Chondrocyte (in vitro differentiated cells): ENCODE data around the gene SCAPER. TPM values are rescaled to one million over a fixed set of nuclear protein-coding genes. Genes with fewer than 3 reads are reported as not detected.

Experiments
- DNase-seq: peaks from one replicate; pipeline ENCODE4 v3.0.0; 2021; ENCODE audit warnings: mixed read lengths, low spot score
- H3K27ac Mint-ChIP-seq: one replicate; pipeline ENCODE4 v1.8.0; 2021; ENCODE audit warnings: mild to moderate bottlenecking, moderate library complexity, mixed read lengths; ENCODE audit not compliant: unreplicated experiment
- H3K27me3 Mint-ChIP-seq: 2 replicates; pipeline ENCODE4 v1.8.0; 2021; ENCODE audit warnings: low read depth, mixed read lengths
- H3K36me3 Mint-ChIP-seq: 2 replicates; pipeline ENCODE4 v1.8.0; 2021; ENCODE audit warnings: low read depth, mixed read lengths
- H3K4me1 Mint-ChIP-seq: 2 replicates; pipeline ENCODE4 v1.8.0; 2021; ENCODE audit warnings: low read depth, mild to moderate bottlenecking, mixed read lengths
- H3K4me3 Mint-ChIP-seq: one replicate; pipeline ENCODE4 v1.8.0; 2021; ENCODE audit warnings: mild to moderate bottlenecking, moderate library complexity, mixed read lengths; ENCODE audit not compliant: unreplicated experiment
- H3K9me3 Mint-ChIP-seq: 2 replicates; pipeline ENCODE4 v1.8.0; 2021; ENCODE audit warnings: low read depth, mixed read lengths
- CTCF ChIP-seq: fragments of 200-600 bp; sonication (generic); IDR thresholded peaks from 2 replicates; pipeline ENCODE4 v1.5.0; 2021; ENCODE audit warnings: antibody characterized with exemption, mild to moderate bottlenecking, moderate library complexity
- total RNA-seq: library from RNA; stranded (reverse); gene quantifications from 3 replicates; pipeline ENCODE4 v1.2.1, GENCODE V29; 2021

SCAPER gene
- total RNA-seq, 1 donor from 2014 or later, result 17.3 TPM

DNA sequence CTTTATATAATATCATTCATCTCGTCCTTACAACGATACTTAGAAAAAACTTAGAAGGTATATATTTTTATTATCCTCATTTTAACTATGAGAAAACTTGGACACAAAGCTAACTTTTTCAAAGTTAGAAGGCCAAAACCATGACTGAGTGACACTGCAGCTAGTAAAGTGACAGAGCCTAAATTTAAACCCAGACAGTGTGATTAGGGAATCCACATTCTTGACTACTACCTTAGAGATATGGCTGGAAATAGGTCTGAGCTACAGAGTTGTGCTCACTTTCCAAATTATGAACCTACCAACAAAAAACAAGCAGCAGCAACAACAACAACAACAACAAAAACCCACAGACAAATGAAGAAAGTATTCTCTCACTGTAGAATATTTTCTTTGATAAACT, 236.2 kb downstream of the SCAPER start:
- Mint-ChIP-seq H3K27me3 (no peaks in the 10 kb centered on the region), H3K36me3 (peaks cover 2% of the 10 kb centered on the region), H3K4me3 (no peak overlapping the region), H3K27ac (no peak overlapping the region), H3K4me1 (no peaks in the 10 kb centered on the region), H3K9me3 (no peaks in the 10 kb centered on the region)
- TF ChIP-seq CTCF, result no peak
- no peak for DNase-seq

DNA sequence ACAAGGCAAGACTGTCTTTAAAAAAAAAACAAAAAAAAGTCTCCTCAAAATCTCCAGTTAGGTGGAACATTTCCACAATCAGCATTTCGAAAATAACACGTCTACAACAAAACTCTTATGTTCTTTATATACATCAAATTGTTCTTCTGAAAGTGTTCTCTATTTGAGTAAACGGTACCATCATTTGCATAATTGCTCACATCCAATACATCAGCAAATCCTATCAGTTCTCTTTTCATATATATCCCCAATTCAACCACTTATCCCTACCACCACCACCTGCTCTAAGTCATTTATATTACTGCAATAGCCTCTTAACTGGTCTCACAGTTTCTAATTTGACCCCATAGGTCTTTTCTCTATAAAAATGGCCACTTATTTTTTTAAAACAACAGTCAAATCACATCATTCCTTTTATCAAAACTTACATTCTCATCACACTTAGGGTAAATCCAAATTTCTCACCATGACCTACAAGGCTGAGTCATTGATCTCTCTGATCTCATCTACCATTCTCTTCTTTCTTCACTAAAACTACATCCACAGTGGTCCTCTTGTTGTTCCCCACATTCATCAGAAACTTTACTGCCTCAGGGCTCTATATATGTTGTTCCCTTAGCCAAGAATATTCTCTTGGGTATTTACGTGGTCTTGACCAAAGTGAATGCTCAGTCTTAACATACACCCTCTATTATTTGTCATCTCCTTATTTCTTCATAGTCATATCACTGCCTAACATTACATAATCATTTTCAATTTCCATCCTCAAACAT, 237.0 kb downstream of the SCAPER start:
- H3K36me3 Mint-ChIP-seq, result peaks cover 2% of the 10 kb centered on the region
- H3K4me3 Mint-ChIP-seq, result no peak overlapping the region
- no peak for DNase-seq
- no peaks in the 10 kb centered on the region for H3K27me3 Mint-ChIP-seq
- no peak overlapping the region for H3K27ac Mint-ChIP-seq
- H3K9me3 Mint-ChIP-seq, result no peaks in the 10 kb centered on the region
- no peaks in the 10 kb centered on the region for H3K4me1 Mint-ChIP-seq
- no peak for TF ChIP-seq CTCF

DNA sequence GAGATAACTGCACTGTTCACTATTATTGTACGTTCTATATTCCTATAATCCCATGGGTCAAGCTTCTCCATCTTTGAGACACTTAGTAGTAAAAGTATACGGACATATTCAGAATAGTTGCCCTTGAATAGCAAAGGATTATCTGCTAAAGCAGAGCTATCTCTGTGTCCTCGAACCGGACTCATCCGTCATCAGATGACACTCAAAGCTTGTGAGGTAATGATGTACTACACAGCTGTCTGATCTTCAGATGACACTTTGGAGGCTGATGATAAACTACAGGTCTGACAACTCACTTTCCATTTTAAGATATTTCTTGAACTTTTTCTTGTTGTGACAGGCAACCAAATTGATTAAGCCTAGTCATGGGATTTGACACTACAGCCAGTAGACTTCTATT, 240.2 kb downstream of the SCAPER start:
- Mint-ChIP-seq H3K4me1 (no peaks in the 10 kb centered on the region), H3K4me3 (no peak overlapping the region), H3K27ac (no peak overlapping the region), H3K9me3 (peaks cover 3% of the 10 kb centered on the region), H3K27me3 (no peaks in the 10 kb centered on the region), H3K36me3 (peaks cover 2% of the 10 kb centered on the region)
- DNase-seq, result no peak
- TF ChIP-seq CTCF, result no peak

DNA sequence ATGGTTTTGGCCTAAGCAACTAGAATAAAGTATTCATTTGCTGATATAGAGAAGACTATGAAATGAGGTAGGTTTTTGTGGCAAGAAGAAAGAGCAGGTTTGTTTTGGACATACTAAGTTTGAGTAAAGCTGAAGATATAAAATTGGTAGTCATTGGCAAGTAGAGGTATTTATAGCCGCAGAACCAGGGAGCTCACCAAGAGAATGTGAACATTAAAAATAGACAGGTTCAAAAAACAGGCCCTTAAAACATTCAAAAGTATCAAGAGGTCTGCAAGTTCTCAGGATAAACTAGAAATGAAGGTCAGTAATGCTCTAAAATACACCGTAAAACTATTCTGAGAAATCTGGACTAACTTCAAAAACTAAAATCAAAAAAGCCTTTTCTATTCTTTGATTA, 240.7 kb downstream of the SCAPER start:
- Mint-ChIP-seq H3K27ac (no peak overlapping the region), H3K9me3 (peaks cover 6% of the 10 kb centered on the region), H3K36me3 (peaks cover 2% of the 10 kb centered on the region), H3K4me1 (no peaks in the 10 kb centered on the region), H3K4me3 (no peak overlapping the region), H3K27me3 (no peaks in the 10 kb centered on the region)
- TF ChIP-seq CTCF, result no peak
- no peak for DNase-seq

DNA sequence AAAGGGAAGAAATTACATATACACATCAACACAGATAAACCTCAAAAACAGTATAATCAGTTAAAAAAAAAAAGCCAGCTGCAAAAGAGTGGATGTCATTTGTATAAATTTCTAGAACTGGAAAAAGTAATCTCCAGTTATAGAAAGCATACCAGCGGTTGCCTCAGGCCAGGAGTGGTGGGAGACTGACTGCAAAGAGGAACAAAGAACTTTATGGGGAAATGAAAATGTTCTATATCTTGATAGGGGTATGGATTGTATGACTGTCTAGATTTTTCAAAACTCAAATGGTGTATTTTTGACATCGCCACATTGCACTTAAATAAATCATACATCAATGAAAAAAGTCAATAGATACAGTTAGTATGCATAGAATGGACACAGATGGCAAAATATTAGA, 241.6 kb downstream of the SCAPER start:
- DNase-seq, result no peak
- Mint-ChIP-seq H3K4me3 (no peak overlapping the region), H3K27me3 (no peaks in the 10 kb centered on the region), H3K36me3 (peaks cover 2% of the 10 kb centered on the region), H3K4me1 (no peaks in the 10 kb centered on the region), H3K27ac (no peak overlapping the region), H3K9me3 (peaks cover 6% of the 10 kb centered on the region)
- no peak for TF ChIP-seq CTCF
